ENCODE results near the gene IPP. TPM values are rescaled to one million over a fixed set of nuclear protein-coding genes. Genes with fewer than 3 reads are reported as not detected.

The IPP gene
- total and polyA plus RNA-seq, 2 of the 8 experiments (the other 6 are each of a cell fraction or from before 2014, with no cell fraction given): 1.4 to 5.6 TPM

DNA sequence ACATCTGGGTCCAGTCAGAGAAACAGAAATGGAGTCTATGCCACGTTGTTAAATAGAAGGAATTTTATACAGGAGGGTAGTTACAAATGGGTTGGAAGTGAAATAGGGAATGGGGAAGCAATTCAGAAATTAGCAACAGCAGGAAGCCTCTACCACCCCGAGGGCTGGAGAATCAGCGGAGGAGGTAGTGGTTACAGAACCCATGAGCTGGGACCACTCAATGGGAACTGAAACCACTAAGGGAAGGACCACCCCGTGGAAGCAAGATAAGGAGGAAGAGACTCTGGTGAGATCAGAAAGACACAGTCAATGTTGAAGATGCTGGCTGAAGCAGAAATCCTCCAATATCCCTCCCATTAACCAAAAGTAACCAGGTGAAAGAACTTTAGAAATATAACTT lies 37.5 kb upstream of the IPP start:
- Histone ChIP-seq H4K91ac (replicated peaks; ENCODE audit: insufficient read length, low read length) (no peak overlapping the region), H4K5ac (ENCODE audit: insufficient read length, low read depth, low read length) (no peak overlapping the region), H3K79me2 (ENCODE audit: control insufficient read depth in 1 of 2, insufficient read depth in 2 of 2, low read length in 2 of 2) (no peaks in the 10 kb centered on the region), H3K23me2 (ENCODE audit: low read depth, low read length) (no peaks in the 10 kb centered on the region), H4K20me1 (replicated peaks in 1 of 2; ENCODE audit: control insufficient read depth in 1 of 2, insufficient read depth in 2 of 2, low read length in 2 of 2) (no peaks in the 10 kb centered on the region), H3K4ac (replicated peaks; ENCODE audit: insufficient read length, low read depth, low read length) (no peak overlapping the region), H2BK120ac (replicated peaks; ENCODE audit: low read depth, low read length) (no peak overlapping the region), H3K27ac (ENCODE audit: low read depth, low read length) (no peak overlapping the region), H3K4me2 (ENCODE audit: insufficient read depth in 1 of 2, low read depth in 2 of 2, low read length in 2 of 2) (no peak overlapping the region), H3K9me3 (ENCODE audit: insufficient read depth in 2 of 2, low read depth in 1 of 2, low read length in 1 of 2) (no peaks in the 10 kb centered on the region), H3K27me3 (replicated peaks in 1 of 4; ENCODE audit: control insufficient read depth in 3 of 4, extremely low read depth in 1 of 4, insufficient read depth in 3 of 4, low read length in 3 of 4) (no peaks in the 10 kb centered on the region), H2BK15ac (ENCODE audit: low read length) (no peak overlapping the region), H2AFZ (ENCODE audit: low read length) (no peak overlapping the region), H3K79me1 (ENCODE audit: low read depth, low read length) (no peaks in the 10 kb centered on the region), H4K8ac (ENCODE audit: extremely low read depth, insufficient read depth, low read length) (no peak overlapping the region), H3K36me3 (ENCODE audit: control insufficient read depth in 2 of 4, insufficient read depth in 4 of 4, low read length in 3 of 4) (no peaks in the 10 kb centered on the region), H3K4me3 (ENCODE audit: extremely low read depth in 1 of 4, insufficient read depth in 2 of 4, low read depth in 3 of 4, low read length in 4 of 4) (no peak overlapping the region), H3K9ac (replicated peaks in 1 of 4; ENCODE audit: extremely low read depth in 1 of 4, low read depth in 3 of 4, low read length in 3 of 4) (no peak overlapping the region), H3K4me1 (replicated peaks in 1 of 4; ENCODE audit: control insufficient read depth in 3 of 4, insufficient read depth in 4 of 4, low read length in 3 of 4) (no peaks in the 10 kb centered on the region), H2AK5ac (ENCODE audit: low read depth, low read length) (no peak overlapping the region), H2BK12ac (ENCODE audit: low read depth, low read length) (no peak overlapping the region), H2BK20ac (ENCODE audit: low read length) (no peak overlapping the region), H2BK5ac (ENCODE audit: low read depth, low read length) (no peak overlapping the region), H3K23ac (ENCODE audit: insufficient read length) (no peak overlapping the region), H3K18ac (ENCODE audit: extremely low read depth, low read length) (no peak overlapping the region), H3K14ac (ENCODE audit: insufficient read length) (no peak overlapping the region), H3K56ac (replicated peaks; ENCODE audit: insufficient read length, low read depth, low read length) (no peak overlapping the region)
- ChIA-PET POLR2A (ENCODE audit: partially characterized antibody) (no interaction called here), CTCF (ENCODE audit: partially characterized antibody) (no interaction called here)
- FAIRE-seq: no peak
- no peak for DNase-seq (ENCODE audit: low read depth in 1 of 2, low spot score in 2 of 2)
- 87% methylated on average over 4 of the region's 4 CpGs; no CpG with 5 or more reads in 1 of the 2 experiments for WGBS, 2 experiments (ENCODE audit: extremely low coverage in 1 of 2, insufficient coverage in 1 of 2, insufficient read length in 1 of 2, insufficient replicate concordance in 2 of 2, low coverage in 1 of 2, low lambda C conversion rate in 2 of 2, missing lambda C conversion rate in 1 of 2)
- TF ChIP-seq USF2 (IDR thresholded peaks at IDR 0.05; ENCODE audit: low read length) (no peak), SAP30 (IDR thresholded peaks at IDR 0.05; ENCODE audit: insufficient read depth, insufficient replicate concordance, low read length) (no peak), CBX5 (IDR thresholded peaks at IDR 0.05; ENCODE audit: low read depth, low read length) (no peak), SP4 (IDR thresholded peaks at IDR 0.05; ENCODE audit: low read length) (no peak), SUZ12 (IDR thresholded peaks at IDR 0.05; ENCODE audit: low read length) (no peak)
- TF ChIP-seq, protein P1, sequence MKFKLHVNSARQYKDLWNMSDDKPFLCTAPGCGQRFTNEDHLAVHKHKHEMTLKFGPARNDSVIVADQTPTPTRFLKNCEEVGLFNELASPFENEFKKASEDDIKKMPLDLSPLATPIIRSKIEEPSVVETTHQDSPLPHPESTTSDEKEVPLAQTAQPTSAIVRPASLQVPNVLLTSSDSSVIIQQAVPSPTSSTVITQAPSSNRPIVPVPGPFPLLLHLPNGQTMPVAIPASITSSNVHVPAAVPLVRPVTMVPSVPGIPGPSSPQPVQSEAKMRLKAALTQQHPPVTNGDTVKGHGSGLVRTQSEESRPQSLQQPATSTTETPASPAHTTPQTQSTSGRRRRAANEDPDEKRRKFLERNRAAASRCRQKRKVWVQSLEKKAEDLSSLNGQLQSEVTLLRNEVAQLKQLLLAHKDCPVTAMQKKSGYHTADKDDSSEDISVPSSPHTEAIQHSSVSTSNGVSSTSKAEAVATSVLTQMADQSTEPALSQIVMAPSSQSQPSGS (IDR thresholded peaks at IDR 0.05; ENCODE audit: low read length): no peak
